ENCODE data around the gene TNS3. TPM values are rescaled to one million over a fixed set of nuclear protein-coding genes. Genes with fewer than 3 reads are reported as not detected.

Gene TNS3
- total and polyA plus RNA-seq, 2 of the 13 experiments (the other 11 are each of a cell fraction or from before 2014, with no cell fraction given), result 52.9 to 55.7 TPM

- TF ChIP-seq ARID4A (CRISPR knock-in tag; IDR thresholded peaks at IDR 0.05; ENCODE audit: borderline replicate concordance) (peak; percentile 43), MYPOP (CRISPR knock-in tag; IDR thresholded peaks at IDR 0.05) (peak; percentile 54; the same call in 1 of the 2 replicates), PRMT3 (CRISPR knock-in tag; IDR thresholded peaks at IDR 0.05; ENCODE audit: borderline replicate concordance, low read depth) (no peak), STAT5B (CRISPR knock-in tag; IDR thresholded peaks at IDR 0.05) (no peak), NR2F6 (IDR thresholded peaks at IDR 0.05) (peak; percentile 75), NR2F6 (CRISPR knock-in tag; IDR thresholded peaks at IDR 0.05) (peak; percentile 79), ZNF644 (CRISPR knock-in tag; IDR thresholded peaks at IDR 0.05; ENCODE audit: low read depth) (peak; percentile 17; the same call in 1 of the 2 replicates), ZSCAN9 (CRISPR knock-in tag; IDR thresholded peaks at IDR 0.05; ENCODE audit: borderline replicate concordance) (0 out of 2 replicates have a peak, but pooled peaks have one; percentile 13), YY1 (IDR thresholded peaks at IDR 0.05; ENCODE audit: insufficient read depth, insufficient replicate concordance, low read depth, low read length) (peak; percentile 40), ZNF891 (CRISPR knock-in tag; IDR thresholded peaks at IDR 0.05) (0 out of 2 replicates have a peak, but pooled peaks have one; percentile 48), NFIC (IDR thresholded peaks at IDR 0.05; ENCODE audit: low read length) (peak; percentile 49; the same call in 1 of the 2 replicates), SKIL (CRISPR knock-in tag; IDR thresholded peaks at IDR 0.05; ENCODE audit: borderline replicate concordance) (peak; percentile 62), ZNF547 (CRISPR knock-in tag; IDR thresholded peaks at IDR 0.05) (no peak), GATAD2A (CRISPR knock-in tag; IDR thresholded peaks at IDR 0.05) (peak; percentile 75), FOXA3 (CRISPR knock-in tag; IDR thresholded peaks at IDR 0.05) (peak; percentile 17; the same call in 1 of the 2 replicates), ZNF850 (CRISPR knock-in tag; conservative IDR thresholded peaks at IDR 0.05) (no peak), PHF21A (CRISPR knock-in tag; IDR thresholded peaks at IDR 0.05) (peak; percentile 56; the same call in 1 of the 2 replicates), CBX5 (CRISPR knock-in tag; IDR thresholded peaks at IDR 0.05; ENCODE audit: borderline replicate concordance) (no peak), ZSCAN22 (CRISPR knock-in tag; IDR thresholded peaks at IDR 0.05) (no peak), DRAP1 (CRISPR knock-in tag; IDR thresholded peaks at IDR 0.05) (peak; percentile 84), FOXK1 (CRISPR knock-in tag; IDR thresholded peaks at IDR 0.05; ENCODE audit: borderline replicate concordance, low read depth) (peak; percentile 84; the same call in 1 of the 2 replicates), RARA (CRISPR knock-in tag; IDR thresholded peaks at IDR 0.05) (peak; percentile 91), KMT2B (CRISPR knock-in tag; IDR thresholded peaks at IDR 0.05) (no peak), ELF1 (CRISPR knock-in tag; IDR thresholded peaks at IDR 0.05) (no peak), TARDBP (CRISPR knock-in tag; IDR thresholded peaks at IDR 0.05) (peak; percentile 41; the same call in 1 of the 2 replicates)
Measured at GRCh38 chr7:47539398-47540052, 42.4 kb downstream of the TNS3 start (continued).

All from HepG2 (cell line).